Measurements from ENCODE around the gene LSM4.
A peak's percentile ranks its signal among the peaks of the same experiment; 100 is the strongest.
"Not testable (repeated sequence)": the region's sequence is repeated elsewhere in the genome, so short reads cannot be mapped to it uniquely, and the experiment has no call there.

LSM4 gene

DNA sequence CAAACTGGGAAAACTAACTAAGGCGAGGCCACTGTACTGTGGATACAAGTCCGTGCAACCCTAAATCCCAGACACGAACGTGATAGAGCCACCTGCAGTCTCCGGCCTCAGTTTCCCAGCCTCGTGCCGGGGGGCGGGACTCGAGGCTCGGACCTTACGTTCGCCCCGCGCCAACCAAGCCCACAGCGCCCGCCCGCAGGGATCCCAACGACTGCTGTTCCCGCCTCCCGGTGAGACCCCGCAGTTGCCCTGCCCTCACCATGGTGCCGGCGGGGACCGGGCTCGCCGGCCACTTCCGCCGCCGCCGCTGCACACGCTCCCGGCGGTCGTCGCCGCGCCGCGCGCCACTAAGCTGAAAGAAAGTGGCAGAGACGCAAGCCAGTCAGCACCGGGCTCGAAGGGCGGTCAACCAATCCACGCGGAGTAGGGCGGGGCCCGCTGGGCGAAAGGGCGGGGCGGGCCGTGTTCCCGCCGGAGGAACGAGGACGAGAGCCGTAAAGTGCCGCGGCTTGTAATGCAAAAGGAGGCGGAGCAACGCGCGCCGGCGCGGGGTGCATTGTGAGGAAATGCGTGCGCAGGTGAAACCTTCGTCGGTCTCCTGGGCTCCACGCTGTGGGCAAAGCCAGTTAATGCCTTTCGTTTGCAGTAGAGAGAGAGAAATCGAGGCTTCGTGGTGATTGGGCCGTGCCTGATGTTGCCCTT is at the start of gene LSM4:
Gene LSM4, minus strand, starts transcription at position 318 of the 702 bp plus-strand sequence. Its CDS starts 56 bp downstream, at position 262.
- H3K27me3 ChIP-seq (ENCODE audit: control insufficient read depth, insufficient read depth, low read length) = no peaks in the 10 kb centered on the region
- H3K4me1 ChIP-seq (ENCODE audit: control insufficient read depth, low read depth, low read length) = peaks cover 16% of the 10 kb centered on the region

GRCh38 chr19:18368504-18369222 is 45.8 kb upstream of the LSM4 start:
- Histone ChIP-seq H3K4me3 (ENCODE audit: low read length) (no peak overlapping the region), H3K27ac (ENCODE audit: low read length) (no peak overlapping the region), H3K27me3 (ENCODE audit: control insufficient read depth, insufficient read depth, low read length) (no peaks in the 10 kb centered on the region), H3K9ac (ENCODE audit: low read length) (no peak overlapping the region), H3K36me3 (ENCODE audit: control insufficient read depth, low read depth, low read length) (no peaks in the 10 kb centered on the region), H3K9me3 (ENCODE audit: control insufficient read depth, low read depth, low read length) (no peaks in the 10 kb centered on the region), H3K4me1 (ENCODE audit: control insufficient read depth, low read depth, low read length) (peaks cover 15% of the 10 kb centered on the region)

More for the DNA sequence above, at the start of gene LSM4:
- H3K9me3 ChIP-seq (ENCODE audit: control insufficient read depth, low read depth, low read length) = no peaks in the 10 kb centered on the region
- H3K27ac ChIP-seq (ENCODE audit: low read length) = peak within 1 kb of the TSS; percentile 95
- peaks cover 3% of the 10 kb centered on the region for H3K36me3 ChIP-seq (ENCODE audit: control insufficient read depth, low read depth, low read length)
- H3K9ac ChIP-seq (ENCODE audit: low read length) = peak within 1 kb of the TSS; percentile 97
- peak within 1 kb of the TSS; percentile 97 for H3K4me3 ChIP-seq (ENCODE audit: low read length)

GRCh38 chr19:18366021-18366435 is 43.2 kb upstream of the LSM4 start:
- H3K9me3 ChIP-seq (ENCODE audit: control insufficient read depth, low read depth, low read length) = no peaks in the 10 kb centered on the region

DNA sequence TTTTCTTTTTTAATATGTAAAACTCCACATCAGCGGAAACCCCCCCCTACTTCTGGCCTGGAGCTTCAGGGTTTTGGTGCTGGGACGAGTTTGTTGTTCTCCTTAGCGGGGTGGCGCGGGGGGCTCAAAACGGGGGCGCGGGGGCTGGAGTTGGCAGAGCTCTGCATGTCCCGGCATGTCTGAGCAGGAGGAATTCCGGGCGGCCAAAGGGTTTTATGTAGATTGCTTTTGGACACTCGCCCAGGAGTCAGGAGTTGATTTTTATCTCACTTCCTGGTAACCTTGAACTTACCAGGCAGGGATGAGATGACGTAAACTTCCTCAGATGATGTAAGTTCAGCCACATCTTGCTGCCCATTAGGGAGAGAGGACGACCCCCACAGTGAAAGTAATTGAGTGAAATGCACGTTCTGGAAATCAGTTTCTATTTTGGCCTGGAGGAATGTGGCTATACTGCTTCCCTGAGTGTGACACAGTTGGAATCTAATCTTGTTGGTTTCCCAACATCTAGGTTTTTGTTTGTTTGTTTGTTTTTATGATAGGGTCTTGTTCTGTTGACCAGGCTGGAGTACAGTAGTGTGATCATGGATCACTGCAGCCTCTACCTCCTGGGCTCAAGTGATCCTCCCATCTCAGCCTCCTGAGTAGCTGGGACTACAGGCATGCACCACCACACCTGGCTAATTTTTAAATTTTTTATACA is 42.1 kb upstream of the LSM4 start:
- Histone ChIP-seq H3K4me3 (ENCODE audit: low read length) (no peak overlapping the region), H3K9me3 (ENCODE audit: control insufficient read depth, low read depth, low read length) (no peaks in the 10 kb centered on the region), H3K9ac (ENCODE audit: low read length) (peak overlapping the region; percentile 56), H3K36me3 (ENCODE audit: control insufficient read depth, low read depth, low read length) (peaks cover under 1% of the 10 kb centered on the region), H3K27ac (ENCODE audit: low read length) (peak overlapping the region; percentile 72), H3K27me3 (ENCODE audit: control insufficient read depth, insufficient read depth, low read length) (no peaks in the 10 kb centered on the region), H3K4me1 (ENCODE audit: control insufficient read depth, low read depth, low read length) (peaks cover 13% of the 10 kb centered on the region)

More at GRCh38 chr19:18366021-18366435, 43.2 kb upstream of the LSM4 start:
- Histone ChIP-seq H3K4me3 (ENCODE audit: low read length) (no peak overlapping the region), H3K9ac (ENCODE audit: low read length) (no peak overlapping the region), H3K27me3 (ENCODE audit: control insufficient read depth, insufficient read depth, low read length) (no peaks in the 10 kb centered on the region), H3K4me1 (ENCODE audit: control insufficient read depth, low read depth, low read length) (peaks cover 13% of the 10 kb centered on the region), H3K36me3 (ENCODE audit: control insufficient read depth, low read depth, low read length) (no peaks in the 10 kb centered on the region), H3K27ac (ENCODE audit: low read length) (peak overlapping the region; percentile 72)

GRCh38 chr19:18364277-18364825 is 41.5 kb upstream of the LSM4 start:
- not testable (repeated sequence) for H3K4me3 ChIP-seq (ENCODE audit: low read length)
- H3K9ac ChIP-seq (ENCODE audit: low read length) = peak overlapping the region; percentile 56
- H3K27ac ChIP-seq (ENCODE audit: low read length) = peak overlapping the region; percentile 72

GRCh38 chr19:18363787-18364186 is 40.9 kb upstream of the LSM4 start:
- Histone ChIP-seq H3K27me3 (ENCODE audit: control insufficient read depth, insufficient read depth, low read length) (no peaks in the 10 kb centered on the region), H3K9me3 (ENCODE audit: control insufficient read depth, low read depth, low read length) (no peaks in the 10 kb centered on the region), H3K27ac (ENCODE audit: low read length) (peak overlapping the region; percentile 72), H3K4me1 (ENCODE audit: control insufficient read depth, low read depth, low read length) (peaks cover 13% of the 10 kb centered on the region), H3K4me3 (ENCODE audit: low read length) (no peak overlapping the region), H3K36me3 (ENCODE audit: control insufficient read depth, low read depth, low read length) (peaks cover 4% of the 10 kb centered on the region), H3K9ac (ENCODE audit: low read length) (no peak overlapping the region)

More at GRCh38 chr19:18364277-18364825, 41.5 kb upstream of the LSM4 start:
- H3K4me1 ChIP-seq (ENCODE audit: control insufficient read depth, low read depth, low read length) = peaks cover 13% of the 10 kb centered on the region
- H3K27me3 ChIP-seq (ENCODE audit: control insufficient read depth, insufficient read depth, low read length); H3K36me3 ChIP-seq (ENCODE audit: control insufficient read depth, low read depth, low read length); H3K9me3 ChIP-seq (ENCODE audit: control insufficient read depth, low read depth, low read length): not testable (repeated sequence)

DNA sequence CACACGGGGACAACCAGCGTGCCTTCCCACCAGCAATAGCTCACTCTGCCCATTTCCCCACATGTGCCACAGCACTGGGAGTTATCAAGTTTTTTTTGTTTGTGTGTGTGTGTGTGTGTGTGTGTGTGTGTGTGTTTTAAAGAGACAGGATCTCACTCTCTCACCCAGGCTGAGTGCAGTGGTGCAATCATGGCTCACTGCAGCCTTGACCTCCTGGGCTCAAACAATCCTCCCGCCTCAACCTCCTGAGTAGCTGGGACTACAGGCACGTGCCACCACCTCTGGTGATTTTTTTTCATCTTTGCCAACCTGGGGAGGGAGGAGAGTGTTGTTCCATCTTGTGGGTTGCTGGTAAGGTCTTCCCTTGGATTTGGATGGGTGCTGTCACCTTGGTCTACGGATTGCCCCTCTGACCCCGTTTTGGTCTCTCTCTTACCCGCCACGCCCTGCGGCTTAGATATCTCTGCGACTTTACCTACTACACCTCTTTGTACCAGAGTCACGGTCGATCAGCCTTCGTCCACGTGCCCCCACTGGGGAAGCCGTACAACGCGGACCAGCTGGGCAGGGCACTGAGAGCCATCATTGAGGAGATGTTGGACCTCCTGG is 40.2 kb upstream of the LSM4 start:
- Histone ChIP-seq H3K27me3 (ENCODE audit: control insufficient read depth, insufficient read depth, low read length) (no peaks in the 10 kb centered on the region), H3K4me3 (ENCODE audit: low read length) (no peak overlapping the region), H3K9me3 (ENCODE audit: control insufficient read depth, low read depth, low read length) (no peaks in the 10 kb centered on the region), H3K9ac (ENCODE audit: low read length) (no peak overlapping the region), H3K4me1 (ENCODE audit: control insufficient read depth, low read depth, low read length) (peaks cover 13% of the 10 kb centered on the region), H3K27ac (ENCODE audit: low read length) (no peak overlapping the region), H3K36me3 (ENCODE audit: control insufficient read depth, low read depth, low read length) (peaks cover 4% of the 10 kb centered on the region)

- Histone ChIP-seq H3K27me3 (ENCODE audit: control insufficient read depth, insufficient read depth, low read length) (no peaks in the 10 kb centered on the region), H3K27ac (ENCODE audit: low read length) (no peak overlapping the region), H3K36me3 (ENCODE audit: control insufficient read depth, low read depth, low read length) (peaks cover 11% of the 10 kb centered on the region), H3K4me3 (ENCODE audit: low read length) (no peak overlapping the region), H3K4me1 (ENCODE audit: control insufficient read depth, low read depth, low read length) (peaks cover 13% of the 10 kb centered on the region), H3K9ac (ENCODE audit: low read length) (no peak overlapping the region), H3K9me3 (ENCODE audit: control insufficient read depth, low read depth, low read length) (no peaks in the 10 kb centered on the region)
Observed at GRCh38 chr19:18361646-18362045, 38.8 kb upstream of the LSM4 start.

DNA sequence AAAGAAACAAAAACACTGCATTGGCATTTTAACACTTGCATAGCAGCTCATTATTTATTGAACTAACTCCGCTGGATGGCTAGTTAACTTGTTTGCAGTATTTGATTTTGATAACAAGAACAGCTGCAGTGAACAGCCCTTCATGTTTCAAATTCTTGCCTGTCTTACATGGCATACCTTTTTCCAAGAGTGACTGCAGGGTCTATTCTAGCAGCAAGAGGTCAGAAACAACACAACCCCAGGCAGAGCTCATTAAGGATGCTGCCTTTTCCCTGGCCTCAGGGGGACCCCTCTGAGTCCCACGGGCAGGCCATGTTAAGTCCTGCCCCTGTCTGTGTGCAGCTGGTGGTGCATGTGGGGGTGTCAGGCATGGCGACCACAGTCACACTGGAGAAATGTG is 34.2 kb upstream of the LSM4 start:
- Histone ChIP-seq H3K27me3 (ENCODE audit: control insufficient read depth, insufficient read depth, low read length) (no peaks in the 10 kb centered on the region), H3K9ac (ENCODE audit: low read length) (no peak overlapping the region)

GRCh38 chr19:18354743-18355142 is 31.9 kb upstream of the LSM4 start:
- H3K36me3 ChIP-seq (ENCODE audit: control insufficient read depth, low read depth, low read length) = peaks cover 14% of the 10 kb centered on the region
- not testable (repeated sequence) for H3K27ac ChIP-seq (ENCODE audit: low read length); H3K9me3 ChIP-seq (ENCODE audit: control insufficient read depth, low read depth, low read length); H3K4me3 ChIP-seq (ENCODE audit: low read length); H3K27me3 ChIP-seq (ENCODE audit: control insufficient read depth, insufficient read depth, low read length); H3K9ac ChIP-seq (ENCODE audit: low read length); H3K4me1 ChIP-seq (ENCODE audit: control insufficient read depth, low read depth, low read length)

More for the DNA sequence above, 34.2 kb upstream of the LSM4 start:
- no peak overlapping the region for H3K4me3 ChIP-seq (ENCODE audit: low read length)
- no peaks in the 10 kb centered on the region for H3K9me3 ChIP-seq (ENCODE audit: control insufficient read depth, low read depth, low read length)
- no peak overlapping the region for H3K27ac ChIP-seq (ENCODE audit: low read length)
- H3K4me1 ChIP-seq (ENCODE audit: control insufficient read depth, low read depth, low read length) = no peaks in the 10 kb centered on the region
- peaks cover 17% of the 10 kb centered on the region for H3K36me3 ChIP-seq (ENCODE audit: control insufficient read depth, low read depth, low read length)

Measured in iPS-18a (cell line).